GM12801 (cell line): ENCODE measurements around the gene KIAA1328.

ENCODE experiments used
- CTCF ChIP-seq: IDR thresholded peaks from one replicate; pipeline ENCODE4 v1.5.1; 2011; ENCODE audit warnings: control low read depth; ENCODE audit not compliant: insufficient read length; ENCODE audit errors: extremely low read depth

The KIAA1328 gene

GRCh38 chr18:36862182-36862581 lies 33.3 kb downstream of the KIAA1328 start:
- no peak for TF ChIP-seq CTCF

GRCh38 chr18:36867056-36867455 lies 38.1 kb downstream of the KIAA1328 start:
- TF ChIP-seq CTCF = no peak

GRCh38 chr18:36871801-36872200 lies 42.9 kb downstream of the KIAA1328 start:
- TF ChIP-seq CTCF = no peak

GRCh38 chr18:36872329-36872728 lies 43.4 kb downstream of the KIAA1328 start:
- TF ChIP-seq CTCF = no peak

- TF ChIP-seq CTCF = no peak
Observed at GRCh38 chr18:36885981-36886380, 57.1 kb downstream of the KIAA1328 start.

GRCh38 chr18:36887114-36887513 lies 58.2 kb downstream of the KIAA1328 start:
- no peak for TF ChIP-seq CTCF

- no peak for TF ChIP-seq CTCF
Observed at GRCh38 chr18:36887864-36888263, 58.9 kb downstream of the KIAA1328 start.

- no peak for TF ChIP-seq CTCF
Observed at GRCh38 chr18:36888778-36889177, 59.9 kb downstream of the KIAA1328 start.
